ENCODE data around the gene RAB17. TPM values are rescaled to one million over a fixed set of nuclear protein-coding genes. Genes with fewer than 3 reads are reported as not detected.

The RAB17 gene
- total and polyA plus RNA-seq, 2 of the 8 experiments (the other 6 are each of a cell fraction or from before 2014, with no cell fraction given) = 42.6 to 83.4 TPM

DNA sequence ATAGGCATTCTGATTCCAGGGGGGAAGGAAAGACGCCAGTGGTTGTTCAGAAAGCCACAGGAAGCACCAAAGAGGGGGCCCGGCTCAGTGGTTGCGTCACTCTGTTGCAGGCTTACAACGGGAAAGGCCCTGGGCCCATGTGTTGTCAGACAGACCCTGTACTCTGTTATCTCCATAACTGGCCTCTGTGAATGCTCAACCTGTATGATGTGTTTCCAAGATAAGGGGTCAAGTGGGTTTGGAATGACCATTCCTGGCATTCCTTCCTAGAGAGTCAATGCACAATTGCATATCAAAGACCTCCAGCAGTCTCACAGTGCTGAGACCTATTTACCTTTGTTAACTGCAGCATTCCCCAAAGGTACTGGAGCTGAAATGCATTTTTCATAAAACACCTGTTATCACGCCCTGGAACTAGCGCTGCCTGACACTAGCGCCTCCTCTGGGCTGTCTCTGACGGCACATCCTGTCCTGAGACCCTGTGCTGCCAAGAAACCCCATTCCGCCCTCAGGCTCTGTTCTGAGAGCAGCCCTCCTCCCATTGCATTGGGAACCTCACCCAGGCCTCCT lies 23.7 kb upstream of the RAB17 start (continued):
- TF ChIP-seq RNF2 (IDR thresholded peaks at IDR 0.05; ENCODE audit: borderline replicate concordance, low read depth, low read length, missing control alignments, poor library complexity, severe bottlenecking) (no peak), NANOG (IDR thresholded peaks at IDR 0.05; ENCODE audit: insufficient read depth, low read depth, low read length, poor library complexity, severe bottlenecking) (peak; percentile 78), CEBPB (IDR thresholded peaks at IDR 0.05; ENCODE audit: low read depth, low read length) (peak; percentile 91; the same call in 1 of the 2 replicates), CHD2 (IDR thresholded peaks at IDR 0.05; ENCODE audit: low read length) (0 out of 2 replicates have a peak, but pooled peaks have one; percentile 9), POU5F1 (IDR thresholded peaks at IDR 0.05; ENCODE audit: low read depth, low read length) (peak; percentile 92), EGR1 (IDR thresholded peaks at IDR 0.05; ENCODE audit: borderline replicate concordance, low read depth, low read length) (peak; percentile 41; the same call in 1 of the 2 replicates), SP1 (IDR thresholded peaks at IDR 0.05; ENCODE audit: low read depth, low read length) (peak; percentile 89), SUZ12 (IDR thresholded peaks at IDR 0.05; ENCODE audit: low read length) (no peak), TBP (IDR thresholded peaks at IDR 0.05; ENCODE audit: low read depth, low read length) (no peak), SP2 (IDR thresholded peaks at IDR 0.05; ENCODE audit: low read length) (no peak), TCF12 (IDR thresholded peaks at IDR 0.05; ENCODE audit: low read depth, low read length) (peak; percentile 98), SAP30 (IDR thresholded peaks at IDR 0.05; ENCODE audit: insufficient read depth, insufficient replicate concordance, low read length) (no peak), RAD21 (IDR thresholded peaks at IDR 0.05 in 1 of 2, conservative IDR thresholded peaks at IDR 0.05 in 1 of 2; ENCODE audit: low read depth in 2 of 2, low read length in 2 of 2) (peak; percentile 45 to 66), HDAC2 (IDR thresholded peaks at IDR 0.05; ENCODE audit: borderline replicate concordance in 1 of 2, low read depth in 2 of 2, low read length in 2 of 2) (peak in 1 of 2 experiments; percentile 94; a peak in 2 of 4 replicates), CREB1 (IDR thresholded peaks at IDR 0.05) (peak; percentile 49; the same call in 1 of the 2 replicates)
- TF ChIP-seq, protein P1, sequence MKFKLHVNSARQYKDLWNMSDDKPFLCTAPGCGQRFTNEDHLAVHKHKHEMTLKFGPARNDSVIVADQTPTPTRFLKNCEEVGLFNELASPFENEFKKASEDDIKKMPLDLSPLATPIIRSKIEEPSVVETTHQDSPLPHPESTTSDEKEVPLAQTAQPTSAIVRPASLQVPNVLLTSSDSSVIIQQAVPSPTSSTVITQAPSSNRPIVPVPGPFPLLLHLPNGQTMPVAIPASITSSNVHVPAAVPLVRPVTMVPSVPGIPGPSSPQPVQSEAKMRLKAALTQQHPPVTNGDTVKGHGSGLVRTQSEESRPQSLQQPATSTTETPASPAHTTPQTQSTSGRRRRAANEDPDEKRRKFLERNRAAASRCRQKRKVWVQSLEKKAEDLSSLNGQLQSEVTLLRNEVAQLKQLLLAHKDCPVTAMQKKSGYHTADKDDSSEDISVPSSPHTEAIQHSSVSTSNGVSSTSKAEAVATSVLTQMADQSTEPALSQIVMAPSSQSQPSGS (IDR thresholded peaks at IDR 0.05; ENCODE audit: low read length) = peak; percentile 86
- TF ChIP-seq, protein P2, sequence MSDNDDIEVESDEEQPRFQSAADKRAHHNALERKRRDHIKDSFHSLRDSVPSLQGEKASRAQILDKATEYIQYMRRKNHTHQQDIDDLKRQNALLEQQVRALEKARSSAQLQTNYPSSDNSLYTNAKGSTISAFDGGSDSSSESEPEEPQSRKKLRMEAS (IDR thresholded peaks at IDR 0.05) = peak; percentile 43; the same call in 1 of the 2 replicates
- TF ChIP-seq, protein P3, sequence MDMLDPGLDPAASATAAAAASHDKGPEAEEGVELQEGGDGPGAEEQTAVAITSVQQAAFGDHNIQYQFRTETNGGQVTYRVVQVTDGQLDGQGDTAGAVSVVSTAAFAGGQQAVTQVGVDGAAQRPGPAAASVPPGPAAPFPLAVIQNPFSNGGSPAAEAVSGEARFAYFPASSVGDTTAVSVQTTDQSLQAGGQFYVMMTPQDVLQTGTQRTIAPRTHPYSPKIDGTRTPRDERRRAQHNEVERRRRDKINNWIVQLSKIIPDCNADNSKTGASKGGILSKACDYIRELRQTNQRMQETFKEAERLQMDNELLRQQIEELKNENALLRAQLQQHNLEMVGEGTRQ (IDR thresholded peaks at IDR 0.05; ENCODE audit: low read length) = no peak

Data from H1 (cell line).